Right renal cortex interstitium (tissue), 3 donors: ENCODE results near the gene RENBP. TPM values are rescaled to one million over a fixed set of nuclear protein-coding genes. Genes with fewer than 3 reads are reported as not detected.

Experiments
- DNase-seq, 3 donors: peaks; one replicate each; pipeline ENCODE4 v3.0.0-alpha.2; 2013; ENCODE audit warnings: low read depth in 3 of 3, low spot score in 2 of 3
- polyA plus RNA-seq, 3 donors: library from polyadenylated mRNA; unstranded; fragments of 120-200 nt; gene quantifications; one replicate each; pipeline ENCODE4 v1.2.1, GENCODE V29; 2013; ENCODE audit not compliant: insufficient read length in 3 of 3

The RENBP gene
- polyA plus RNA-seq, 3 donors = 13.9 to 17.9 (median 17.2) TPM

- no peak for DNase-seq
These were observed 11.8 kb upstream of the RENBP start for GRCh38 chrX:153956044-153956907.

DNA sequence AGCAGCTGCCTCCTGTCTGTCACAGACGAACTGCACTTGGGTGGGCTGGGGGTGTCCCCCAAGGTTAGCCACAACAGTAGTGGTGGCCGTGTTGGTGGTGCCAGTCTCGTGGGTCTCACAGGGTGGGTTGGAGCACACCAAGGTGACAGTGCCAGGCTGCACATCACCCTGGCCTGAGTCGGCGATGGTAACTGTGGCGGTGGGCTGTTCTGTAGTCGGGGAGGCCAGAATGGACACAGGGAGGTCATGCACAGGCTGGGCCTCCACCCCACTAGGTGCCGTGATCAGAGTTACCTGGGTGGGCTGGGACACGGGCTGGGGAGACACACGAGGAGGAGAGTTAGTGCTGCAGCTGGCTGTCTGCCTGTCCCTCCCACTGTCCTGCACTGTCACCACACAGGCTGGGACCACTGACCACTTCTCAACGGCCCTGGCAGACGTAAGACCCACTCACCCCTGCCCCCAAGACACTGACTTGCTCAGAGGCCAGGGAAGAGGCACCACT lies 10.8 kb upstream of the RENBP start:
- no peak for DNase-seq

GRCh38 chrX:153954558-153955227 lies 10.2 kb upstream of the RENBP start:
- no peak for DNase-seq

DNA sequence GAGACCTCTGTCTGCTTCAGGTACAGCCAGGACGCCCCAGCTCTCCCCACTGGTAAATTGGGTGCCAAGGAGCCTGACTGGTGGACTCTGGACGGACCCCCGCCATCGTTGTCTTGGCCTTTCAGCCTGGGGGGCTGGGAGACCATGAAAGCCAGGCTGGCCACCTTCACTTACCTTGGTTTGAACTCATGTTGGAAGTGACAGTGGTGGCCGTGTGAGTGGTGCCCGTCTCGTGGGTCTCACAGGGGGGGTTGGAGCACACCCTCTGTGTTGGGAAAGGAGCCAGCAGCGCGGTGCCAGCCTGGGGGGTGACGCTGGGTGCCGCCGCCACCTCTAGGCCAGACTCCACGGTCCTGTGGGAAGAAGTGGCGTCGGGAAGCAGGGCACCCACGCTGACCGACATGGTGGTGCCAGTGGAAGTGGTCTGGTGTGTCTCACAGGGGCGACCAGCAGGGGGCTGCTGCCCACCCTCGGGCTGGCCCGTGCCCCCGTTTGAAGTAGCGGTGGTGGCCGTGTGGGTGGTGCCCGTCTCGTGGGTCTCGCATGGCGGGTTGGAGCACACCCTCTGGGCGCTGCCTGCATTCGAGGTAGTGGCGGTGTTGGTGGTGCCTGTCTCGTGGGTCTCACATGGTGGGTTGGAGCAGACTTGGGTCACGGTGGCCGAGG lies 9.6 kb upstream of the RENBP start:
- DNase-seq = no peak

DNA sequence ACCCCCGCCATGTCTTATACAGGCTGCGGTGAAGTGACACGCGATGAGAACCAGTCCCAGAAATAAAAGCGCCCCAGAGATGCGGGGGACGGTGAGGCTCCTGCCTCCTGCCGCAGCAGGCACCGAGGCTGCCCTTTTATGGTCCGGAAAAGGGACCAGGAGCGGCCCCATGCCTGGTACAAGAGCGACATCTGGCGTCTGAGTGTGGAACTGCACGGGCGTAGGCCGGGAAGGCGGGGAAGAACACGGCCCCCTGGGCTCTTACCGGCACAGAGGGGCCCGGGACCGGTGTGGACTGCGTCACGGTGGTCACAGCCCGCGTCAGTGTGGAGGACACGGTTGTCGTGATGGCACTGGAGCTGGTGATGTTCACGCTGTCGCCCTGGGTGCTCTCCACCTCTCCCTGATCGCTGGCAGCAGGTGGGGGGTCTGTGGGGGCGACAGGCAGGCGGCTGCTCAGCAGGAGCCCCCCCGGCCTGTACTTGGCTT lies 8.9 kb upstream of the RENBP start:
- DNase-seq = no peak

- DNase-seq = no peak
These were observed 8.1 kb upstream of the RENBP start for GRCh38 chrX:153952373-153953026.

GRCh38 chrX:153951683-153952372 lies 7.4 kb upstream of the RENBP start:
- DNase-seq = no peak

DNA sequence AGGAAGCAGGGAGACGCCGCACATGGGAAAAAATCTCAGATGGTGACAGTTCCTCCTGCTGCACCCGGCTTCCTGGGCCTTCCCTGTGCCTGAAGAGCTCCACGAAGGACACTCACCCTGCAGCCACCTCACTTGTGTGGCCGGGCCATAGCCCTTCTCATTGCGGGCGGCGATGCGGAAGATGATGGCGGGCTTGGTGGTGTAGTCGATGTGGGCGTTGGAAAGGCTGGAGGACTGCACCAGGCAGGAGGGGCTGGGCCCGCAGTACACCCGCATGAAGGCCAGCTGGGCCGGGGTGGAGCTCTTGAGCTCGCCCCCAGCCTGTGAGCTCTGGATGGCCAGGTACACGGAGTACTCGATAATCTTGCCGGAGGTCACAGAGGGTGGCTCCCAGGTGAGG lies 5.7 kb upstream of the RENBP start:
- no peak for DNase-seq

GRCh38 chrX:153948847-153949805 lies 4.7 kb upstream of the RENBP start:
- DNase-seq = no peak

- no peak for DNase-seq
These were observed 3.6 kb upstream of the RENBP start for GRCh38 chrX:153948002-153948466.

GRCh38 chrX:153947009-153947769 lies 2.7 kb upstream of the RENBP start:
- DNase-seq = no peak

DNA sequence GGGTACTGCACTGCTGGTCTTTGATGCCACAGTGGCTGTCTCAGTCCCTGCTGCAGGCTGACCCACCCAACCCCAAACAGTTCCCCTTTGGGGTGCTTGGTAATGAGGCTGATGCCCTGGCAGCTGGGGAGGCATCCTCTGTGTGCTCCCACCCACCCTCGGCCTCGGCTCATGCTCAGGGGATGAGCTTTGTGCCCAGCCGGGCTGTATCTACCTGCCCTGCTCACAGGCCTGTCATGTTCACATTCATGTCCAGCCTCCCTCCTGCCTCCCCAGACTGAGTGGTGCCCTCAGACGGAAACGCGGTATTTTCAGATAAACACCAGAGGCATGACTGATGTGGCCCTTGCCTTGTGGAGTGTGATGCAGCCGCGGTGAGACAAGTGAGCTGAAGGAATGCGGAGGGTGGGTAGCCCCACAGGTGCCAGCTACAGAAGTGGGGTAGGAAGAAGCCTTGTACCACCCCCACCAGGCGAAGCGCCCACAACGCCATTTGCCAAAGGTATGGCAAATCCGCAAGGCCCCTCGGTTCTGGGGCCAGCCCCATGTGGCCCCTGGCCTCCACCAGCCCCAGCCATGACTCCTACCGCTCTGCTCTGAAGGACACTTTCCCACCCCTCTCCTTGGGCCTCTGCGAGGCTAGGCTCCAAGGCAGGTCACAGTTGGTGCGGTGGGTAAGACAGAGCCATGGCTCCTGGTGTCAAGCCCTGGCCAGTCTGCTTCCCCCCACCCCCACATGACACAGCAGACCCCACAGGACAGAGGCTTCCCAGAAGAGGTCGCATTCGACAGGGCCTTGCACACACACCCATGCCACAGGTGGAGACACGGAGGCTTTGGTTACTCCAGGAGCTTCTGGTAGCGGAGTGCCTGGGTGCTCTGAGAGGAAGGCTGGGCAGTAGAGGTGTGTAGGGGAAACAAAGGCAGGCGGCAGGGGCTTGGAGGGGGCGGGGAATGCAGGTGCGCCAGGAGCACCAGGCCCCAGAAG lies 1.8 kb upstream of the RENBP start:
- no peak for DNase-seq

DNA sequence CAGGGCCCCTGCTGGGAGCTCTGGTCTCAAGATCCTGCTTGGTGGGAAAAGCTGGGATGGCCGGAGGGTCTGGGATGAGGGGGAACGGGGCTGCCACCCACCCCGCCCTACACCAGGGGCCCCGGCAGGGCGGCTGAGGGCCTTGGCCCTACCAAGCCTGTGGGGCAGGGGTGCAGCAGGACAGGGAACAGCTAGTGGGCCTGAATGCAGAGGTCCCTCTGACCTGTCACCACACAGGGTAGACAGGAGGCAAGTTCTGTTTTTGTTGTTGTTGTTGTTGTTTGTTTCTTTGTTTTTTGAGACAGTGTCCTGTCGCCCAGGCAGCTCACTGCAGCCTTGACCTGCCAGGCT lies 332 bp upstream of the RENBP start:
- no peak for DNase-seq

GRCh38 chrX:153941336-153942252 lies 2.8 kb downstream of the RENBP start:
- no peak for DNase-seq

DNA sequence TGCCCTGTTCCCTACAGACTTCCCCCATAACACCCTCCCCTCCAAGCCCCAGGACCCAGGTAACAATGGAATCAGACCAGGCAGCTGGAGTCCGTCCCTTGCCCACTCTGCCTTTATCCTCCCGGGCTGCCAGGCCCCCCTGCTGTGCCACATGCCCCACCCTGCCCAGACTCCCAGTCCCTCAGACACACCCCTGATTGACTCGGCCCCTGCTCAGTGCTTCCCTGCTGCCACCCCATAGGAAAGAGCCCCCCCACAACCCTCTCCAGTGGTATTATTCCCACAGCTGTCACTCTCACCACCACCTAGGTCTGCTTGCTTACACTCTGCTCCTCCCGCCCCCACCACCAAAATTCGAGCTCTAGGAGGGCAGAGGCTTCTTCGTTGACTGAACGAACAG lies 4.9 kb downstream of the RENBP start:
- no peak for DNase-seq

GRCh38 chrX:153938226-153938786 lies 6.1 kb downstream of the RENBP start:
- DNase-seq = no peak
